Neuronal stem cell (in vitro differentiated cells): ENCODE results near the gene FRY.

Experiments
- DNase-seq: peaks from one replicate; pipeline ENCODE4 v3.0.0-alpha.2; 2013; ENCODE audit warnings: low spot score
- H2AFZ ChIP-seq: one replicate; pipeline ENCODE4 v1.6.1; 2013; ENCODE audit warnings: mild to moderate bottlenecking, low read length, inconsistent platforms
- H2AK5ac ChIP-seq: 2 replicates; pipeline ENCODE4 v1.6.1; 2013; ENCODE audit warnings: low read depth, mild to moderate bottlenecking, inconsistent platforms, low read length, moderate library complexity, mixed read lengths
- H2BK120ac ChIP-seq: 2 replicates; pipeline ENCODE4 v1.6.1; 2013; ENCODE audit warnings: low read depth, mild to moderate bottlenecking, inconsistent platforms, low read length, moderate library complexity, mixed read lengths
- H2BK12ac ChIP-seq: one replicate; pipeline ENCODE4 v1.6.1; 2013; ENCODE audit warnings: low read length, inconsistent platforms
- H2BK15ac ChIP-seq: 2 replicates; pipeline ENCODE4 v1.6.1; 2013; ENCODE audit warnings: mild to moderate bottlenecking, low read length, inconsistent platforms, mixed read lengths
- H2BK5ac ChIP-seq: one replicate; pipeline ENCODE4 v1.6.1; 2013; ENCODE audit warnings: inconsistent platforms, mild to moderate bottlenecking, low read length, moderate library complexity
- H3K14ac ChIP-seq: one replicate; pipeline ENCODE4 v1.6.1; 2013; ENCODE audit warnings: low read length, inconsistent platforms
- H3K18ac ChIP-seq: 2 replicates; pipeline ENCODE4 v1.6.1; 2013; ENCODE audit warnings: low read length, inconsistent platforms
- H3K23ac ChIP-seq: 2 replicates; pipeline ENCODE4 v1.6.1; 2013; ENCODE audit warnings: low read depth, mild to moderate bottlenecking, mixed read lengths, low read length, inconsistent platforms; ENCODE audit not compliant: poor library complexity
- H3K27ac ChIP-seq: replicated peaks from 3 replicates; pipeline ENCODE4 v1.5.1; 2013; ENCODE audit warnings: low read length, inconsistent platforms
- H3K27me3 ChIP-seq, 3 experiments: 2 replicates each; pipeline ENCODE4 v1.6.1; 2013; ENCODE audit warnings: low read length in 3 of 3, mild to moderate bottlenecking in 2 of 3, inconsistent platforms in 1 of 3, low read depth in 1 of 3, mixed read lengths in 1 of 3, moderate library complexity in 1 of 3; ENCODE audit not compliant: control insufficient read depth in 3 of 3, insufficient read depth in 3 of 3
- H3K36me3 ChIP-seq, 2 donors: replicated peaks in 1 of 2; 2 replicates each; pipeline ENCODE4 v1.6.1; 2013; ENCODE audit warnings: low read length in 2 of 2; ENCODE audit not compliant: control insufficient read depth in 2 of 2, insufficient read depth in 2 of 2
- H3K4ac ChIP-seq: 2 replicates; pipeline ENCODE4 v1.6.1; 2013; ENCODE audit warnings: inconsistent platforms, mild to moderate bottlenecking, low read length, moderate library complexity
- H3K4me1 ChIP-seq, 2 donors: 1 replicate in 1 of 2; 2 replicates in 1 of 2; pipeline ENCODE4 v1.6.1; 2013; ENCODE audit warnings: low read length in 2 of 2, low read depth in 1 of 2; ENCODE audit not compliant: control insufficient read depth in 2 of 2, insufficient read depth in 1 of 2
- H3K4me2 ChIP-seq: one replicate; pipeline ENCODE4 v1.6.1; 2013; ENCODE audit warnings: mild to moderate bottlenecking, low read length, inconsistent platforms; ENCODE audit not compliant: insufficient read depth, poor library complexity, severe bottlenecking
- H3K4me3 ChIP-seq, 2 donors: 2 replicates each; pipeline ENCODE4 v1.5.1; 2013; ENCODE audit warnings: low read length in 2 of 2, mild to moderate bottlenecking in 2 of 2, inconsistent platforms in 1 of 2, moderate library complexity in 1 of 2
- H3K79me1 ChIP-seq: one replicate; pipeline ENCODE4 v1.6.1; 2013; ENCODE audit warnings: low read depth, mild to moderate bottlenecking, inconsistent platforms, low read length, moderate library complexity
- H3K9ac ChIP-seq: one replicate; pipeline ENCODE4 v1.6.1; 2013; ENCODE audit warnings: mild to moderate bottlenecking, low read depth, low read length, inconsistent platforms; ENCODE audit not compliant: poor library complexity
- H3K9me3 ChIP-seq, 2 donors: replicated peaks in 1 of 2; 2 replicates each; pipeline versions ENCODE3 to v1.6.1; 2013; ENCODE audit warnings: low read length in 2 of 2, mild to moderate bottlenecking in 2 of 2, inconsistent platforms in 1 of 2, low read depth in 1 of 2, mixed read lengths in 1 of 2, moderate library complexity in 1 of 2; ENCODE audit not compliant: control insufficient read depth in 2 of 2, insufficient read depth in 1 of 2
- H4K8ac ChIP-seq: one replicate; pipeline ENCODE4 v1.6.1; 2013; ENCODE audit warnings: low read depth, mild to moderate bottlenecking, inconsistent platforms, low read length, moderate library complexity
- H4K91ac ChIP-seq: one replicate; pipeline ENCODE4 v1.6.1; 2013; ENCODE audit warnings: low read length, low read depth, mild to moderate bottlenecking, inconsistent platforms; ENCODE audit not compliant: poor library complexity
- WGBS, 2 donors: extraction: QIAGEN DNeasy Blood & Tissue Kit; methylation state at CpG; one replicate each; pipeline ENCODE4 v1.1.7; 2013; ENCODE audit warnings: missing lambda C conversion rate in 2 of 2, mixed read lengths in 1 of 2; ENCODE audit not compliant: insufficient read length in 2 of 2, insufficient replicate concordance in 1 of 2; ENCODE audit errors: extremely low coverage in 2 of 2; 5-methylcytosine and 5-hydroxymethylcytosine counted together

FRY gene

DNA sequence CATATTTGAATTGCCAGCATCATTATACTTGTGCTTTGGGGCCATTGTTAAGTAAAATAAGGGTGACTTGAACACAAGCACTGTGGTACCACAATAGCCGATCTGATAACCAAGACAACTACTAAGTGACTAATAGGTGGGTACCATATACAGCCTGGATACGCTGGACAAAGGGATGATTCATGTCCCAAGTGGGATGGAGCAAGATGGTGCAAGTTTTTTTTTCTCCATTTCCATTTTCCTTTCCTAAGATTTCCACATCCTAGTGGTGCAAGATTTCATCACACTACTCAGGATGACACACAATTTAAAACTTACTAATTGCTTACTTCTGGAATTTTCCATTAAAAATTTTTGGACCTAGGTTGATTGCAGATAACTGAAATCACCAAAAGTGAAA lies 298.9 kb downstream of the FRY start:
- Histone ChIP-seq H2AK5ac (no peak overlapping the region), H3K18ac (no peak overlapping the region), H3K27ac (no peak overlapping the region), H3K4me1 (no peaks in the 10 kb centered on the region), H3K4me3 (no peak overlapping the region), H3K9ac (no peak overlapping the region), H3K14ac (no peak overlapping the region), H2BK15ac (no peak overlapping the region), H2BK12ac (no peak overlapping the region), H4K8ac (no peak overlapping the region), H2BK5ac (no peak overlapping the region), H3K79me1 (no peaks in the 10 kb centered on the region), H3K27me3 (no peaks in the 10 kb centered on the region), H3K36me3 (peaks cover 14 to 94% of the 10 kb centered on the region in 2 donors), H3K23ac (no peak overlapping the region), H4K91ac (no peak overlapping the region), H2BK120ac (no peak overlapping the region), H3K4ac (no peak overlapping the region), H2AFZ (no peak overlapping the region), H3K9me3 (peaks cover 2 to 7% of the 10 kb centered on the region in 2 donors), H3K4me2 (no peak overlapping the region)
- no peak for DNase-seq
- no CpG with 5 or more reads among the region's 2 CpGs for WGBS, 2 donors

- Histone ChIP-seq H3K23ac (no peak overlapping the region), H2BK5ac (no peak overlapping the region), H3K4ac (no peak overlapping the region), H3K27me3 (no peaks in the 10 kb centered on the region), H3K14ac (no peak overlapping the region), H2AFZ (no peak overlapping the region), H2BK12ac (no peak overlapping the region), H3K27ac (no peak overlapping the region), H2BK120ac (no peak overlapping the region), H3K9ac (no peak overlapping the region), H4K91ac (no peak overlapping the region), H2AK5ac (no peak overlapping the region), H3K18ac (no peak overlapping the region), H3K9me3 (peaks cover 4 to 27% of the 10 kb centered on the region in 2 donors), H3K4me3 (no peak overlapping the region), H2BK15ac (no peak overlapping the region), H3K79me1 (no peaks in the 10 kb centered on the region), H3K4me1 (no peaks in the 10 kb centered on the region), H4K8ac (no peak overlapping the region), H3K36me3 (peaks cover 19 to 93% of the 10 kb centered on the region in 2 donors), H3K4me2 (no peak overlapping the region)
- no CpG with 5 or more reads among the region's 2 CpGs for WGBS, 2 donors
- no peak for DNase-seq
Observed at GRCh38 chr13:32334671-32335070, 303.1 kb downstream of the FRY start.

DNA sequence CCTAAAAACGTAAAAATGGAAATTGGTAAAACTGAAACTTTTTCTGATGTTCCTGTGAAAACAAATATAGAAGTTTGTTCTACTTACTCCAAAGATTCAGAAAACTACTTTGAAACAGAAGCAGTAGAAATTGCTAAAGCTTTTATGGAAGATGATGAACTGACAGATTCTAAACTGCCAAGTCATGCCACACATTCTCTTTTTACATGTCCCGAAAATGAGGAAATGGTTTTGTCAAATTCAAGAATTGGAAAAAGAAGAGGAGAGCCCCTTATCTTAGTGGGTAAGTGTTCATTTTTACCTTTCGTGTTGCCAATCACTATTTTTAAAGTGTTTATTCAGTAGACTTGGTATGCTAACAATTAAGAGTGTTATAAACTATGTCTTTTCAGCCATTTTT lies 309.3 kb downstream of the FRY start:
- Histone ChIP-seq H3K9ac (no peak overlapping the region), H3K4me1 (no peaks in the 10 kb centered on the region), H3K14ac (no peak overlapping the region), H2BK15ac (no peak overlapping the region), H3K4me2 (no peak overlapping the region), H3K36me3 (peaks cover 3 to 90% of the 10 kb centered on the region in 2 donors), H3K4ac (no peak overlapping the region), H3K18ac (no peak overlapping the region), H3K4me3 (no peak overlapping the region), H2BK120ac (no peak overlapping the region), H3K27ac (no peak overlapping the region), H2AFZ (no peak overlapping the region), H3K9me3 (peaks cover 2 to 20% of the 10 kb centered on the region in 2 donors), H2BK12ac (no peak overlapping the region), H2BK5ac (no peak overlapping the region), H2AK5ac (no peak overlapping the region), H3K23ac (no peak overlapping the region), H4K8ac (no peak overlapping the region), H3K79me1 (no peaks in the 10 kb centered on the region), H3K27me3 (no peaks in the 10 kb centered on the region), H4K91ac (no peak overlapping the region)
- no peak for DNase-seq
- no CpG with 5 or more reads among the region's 3 CpGs for WGBS, 2 donors

DNA sequence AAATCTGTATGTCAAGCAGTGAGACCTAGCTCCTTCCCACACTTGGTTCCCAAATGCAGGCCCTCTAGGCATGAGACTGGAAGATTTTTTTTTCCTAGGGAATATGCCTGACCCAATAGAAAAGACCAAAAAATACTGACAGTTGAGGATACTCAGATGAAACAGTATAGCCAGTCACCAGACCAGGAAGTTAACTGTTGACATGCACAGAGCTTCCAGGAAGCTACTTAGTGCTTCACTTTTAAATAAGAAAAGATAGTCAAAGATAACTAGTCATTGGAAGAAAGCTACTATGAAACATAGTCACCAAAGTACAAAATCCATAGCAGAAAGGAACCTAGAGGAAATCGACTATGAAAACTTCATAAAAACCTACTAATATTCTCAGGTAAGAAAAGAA lies 316.1 kb downstream of the FRY start:
- Histone ChIP-seq H3K4ac (no peak overlapping the region), H3K4me1 (no peaks in the 10 kb centered on the region), H4K91ac (no peak overlapping the region), H3K79me1 (no peaks in the 10 kb centered on the region), H3K18ac (no peak overlapping the region), H4K8ac (no peak overlapping the region), H3K4me3 (no peak overlapping the region), H2BK120ac (no peak overlapping the region), H3K4me2 (no peak overlapping the region), H2AFZ (no peak overlapping the region), H3K36me3 (peaks cover 6 to 93% of the 10 kb centered on the region in 2 donors), H3K9me3 (no peaks in the 10 kb centered on the region), H2BK5ac (no peak overlapping the region), H2AK5ac (no peak overlapping the region), H3K9ac (no peak overlapping the region), H3K23ac (no peak overlapping the region), H3K27me3 (no peaks in the 10 kb centered on the region), H3K27ac (no peak overlapping the region), H2BK15ac (no peak overlapping the region), H2BK12ac (no peak overlapping the region), H3K14ac (no peak overlapping the region)
- WGBS, 2 donors, result no CpG with 5 or more reads among the region's 1 CpG
- DNase-seq, result no peak
